ENCODE measurements around the gene GRIFIN.
A peak's percentile ranks its signal among the peaks of the same experiment; 100 is the strongest.

The GRIFIN gene

GRCh38 chr7:2476298-2476697 is at the start of gene GRIFIN:
Gene GRIFIN, minus strand, starts transcription at chr7:2476398. Its CDS starts 15 bp downstream, at chr7:2476383.
- DNase-seq = no peak

- no peak for DNase-seq
These were observed 48.8 kb upstream of the GRIFIN start for GRCh38 chr7:2524808-2525657.

- DNase-seq = no peak
These were observed 48.0 kb upstream of the GRIFIN start for GRCh38 chr7:2523941-2524807.

- no peak for DNase-seq
These were observed 47.3 kb upstream of the GRIFIN start for GRCh38 chr7:2523461-2523936.

- DNase-seq = peak; percentile 34
These were observed 46.7 kb upstream of the GRIFIN start for GRCh38 chr7:2522780-2523433.

GRCh38 chr7:2521952-2522591 is 45.9 kb upstream of the GRIFIN start:
- peak; percentile 83 for DNase-seq

GRCh38 chr7:2521341-2521745 is 45.1 kb upstream of the GRIFIN start:
- no peak for DNase-seq

GRCh38 chr7:2520761-2521290 is 44.6 kb upstream of the GRIFIN start:
- no peak for DNase-seq

- DNase-seq = no peak
These were observed 44.0 kb upstream of the GRIFIN start for GRCh38 chr7:2520131-2520760.

GRCh38 chr7:2519119-2519930 is 43.1 kb upstream of the GRIFIN start, which contains the start of gene LFNG:
Gene LFNG, plus strand, starts transcription at chr7:2519774. Its CDS starts 88 bp downstream, at chr7:2519862.
- DNase-seq = peak; percentile 87

- no peak for DNase-seq
These were observed 42.5 kb upstream of the GRIFIN start for GRCh38 chr7:2518737-2519118.

GRCh38 chr7:2517678-2518507 is 41.7 kb upstream of the GRIFIN start:
- no peak for DNase-seq

- DNase-seq = no peak
These were observed 40.8 kb upstream of the GRIFIN start for GRCh38 chr7:2517026-2517425.

- DNase-seq = no peak
These were observed 40.0 kb upstream of the GRIFIN start for GRCh38 chr7:2516194-2516555.

GRCh38 chr7:2515424-2516193 is 39.4 kb upstream of the GRIFIN start:
- DNase-seq = no peak

GRCh38 chr7:2514473-2515423 is 38.5 kb upstream of the GRIFIN start:
- DNase-seq = no peak

- DNase-seq = no peak
These were observed 37.5 kb upstream of the GRIFIN start for GRCh38 chr7:2513702-2514101.

GRCh38 chr7:2512713-2513112 is 36.5 kb upstream of the GRIFIN start:
- no peak for DNase-seq
